ENCODE results near the gene COA1.
"Not testable (repeated sequence)": the region's sequence is repeated elsewhere in the genome, so short reads cannot be mapped to it uniquely, and the experiment has no call there.

COA1 gene

GRCh38 chr7:43758029-43758821 is 28.9 kb upstream of the COA1 start, which contains the start of gene BLVRA:
TSS of gene BLVRA (plus strand) at chr7:43758680. CDS start at chr7:43771159, 12,479 bp downstream.
- DNase-seq (ENCODE audit: low spot score) = peak; percentile 14

- DNase-seq (ENCODE audit: low spot score) = no peak
Measured at GRCh38 chr7:43757073-43757720, 27.9 kb upstream of the COA1 start.

GRCh38 chr7:43756368-43757072 is 27.2 kb upstream of the COA1 start:
- DNase-seq (ENCODE audit: low spot score) = no peak

GRCh38 chr7:43754596-43754995 is 25.3 kb upstream of the COA1 start:
- DNase-seq (ENCODE audit: low spot score) = no peak

- DNase-seq (ENCODE audit: low spot score) = no peak
Measured at GRCh38 chr7:43753843-43754242, 24.5 kb upstream of the COA1 start.

- DNase-seq (ENCODE audit: low spot score) = no peak
Measured at GRCh38 chr7:43753271-43753810, 24.0 kb upstream of the COA1 start.

GRCh38 chr7:43752411-43752810 is 23.1 kb upstream of the COA1 start:
- no peak for DNase-seq (ENCODE audit: low spot score)

- DNase-seq (ENCODE audit: low spot score) = no peak
Measured at GRCh38 chr7:43750016-43750887, 20.9 kb upstream of the COA1 start.

GRCh38 chr7:43749383-43749940 is 20.1 kb upstream of the COA1 start:
- no peak for DNase-seq (ENCODE audit: low spot score)

GRCh38 chr7:43747328-43748105 is 18.2 kb upstream of the COA1 start:
- no peak for DNase-seq (ENCODE audit: low spot score)

GRCh38 chr7:43742692-43743091 is 13.4 kb upstream of the COA1 start:
- DNase-seq (ENCODE audit: low spot score) = no peak

- no peak for DNase-seq (ENCODE audit: low spot score)
Measured at GRCh38 chr7:43737467-43738127, 8.3 kb upstream of the COA1 start.

GRCh38 chr7:43735802-43736603 is 6.7 kb upstream of the COA1 start:
- DNase-seq (ENCODE audit: low spot score) = no peak

- no peak for DNase-seq (ENCODE audit: low spot score)
Measured at GRCh38 chr7:43735403-43735801, 6.1 kb upstream of the COA1 start.

GRCh38 chr7:43734575-43735332 is 5.4 kb upstream of the COA1 start:
- not testable (repeated sequence) for DNase-seq (ENCODE audit: low spot score)

GRCh38 chr7:43731494-43731893 is 2.2 kb upstream of the COA1 start:
- not testable (repeated sequence) for DNase-seq (ENCODE audit: low spot score)

- DNase-seq (ENCODE audit: low spot score) = no peak
Measured at GRCh38 chr7:43729924-43730248, 563 bp upstream of the COA1 start.

GRCh38 chr7:43727494-43727893 is 1.8 kb downstream of the COA1 start:
- no peak for DNase-seq (ENCODE audit: low spot score)

All from kidney capillary endothelial cell (primary cell).